ENCODE data around the gene ZNF136.

The ZNF136 gene

GRCh38 chr19:12162882-12163806, at the start of gene ZNF136:
Gene ZNF136, plus strand, starts transcription at chr19:12163096. Its CDS starts 108 bp downstream, at chr19:12163204.
- DNase-seq (ENCODE audit: low read depth in 1 of 2, low spot score in 1 of 2): peak; percentile 79 to 81

- no peak for DNase-seq (ENCODE audit: low read depth in 1 of 2, low spot score in 1 of 2)
These were observed 49.8 kb upstream of the ZNF136 start for GRCh38 chr19:12113121-12113520.

DNA sequence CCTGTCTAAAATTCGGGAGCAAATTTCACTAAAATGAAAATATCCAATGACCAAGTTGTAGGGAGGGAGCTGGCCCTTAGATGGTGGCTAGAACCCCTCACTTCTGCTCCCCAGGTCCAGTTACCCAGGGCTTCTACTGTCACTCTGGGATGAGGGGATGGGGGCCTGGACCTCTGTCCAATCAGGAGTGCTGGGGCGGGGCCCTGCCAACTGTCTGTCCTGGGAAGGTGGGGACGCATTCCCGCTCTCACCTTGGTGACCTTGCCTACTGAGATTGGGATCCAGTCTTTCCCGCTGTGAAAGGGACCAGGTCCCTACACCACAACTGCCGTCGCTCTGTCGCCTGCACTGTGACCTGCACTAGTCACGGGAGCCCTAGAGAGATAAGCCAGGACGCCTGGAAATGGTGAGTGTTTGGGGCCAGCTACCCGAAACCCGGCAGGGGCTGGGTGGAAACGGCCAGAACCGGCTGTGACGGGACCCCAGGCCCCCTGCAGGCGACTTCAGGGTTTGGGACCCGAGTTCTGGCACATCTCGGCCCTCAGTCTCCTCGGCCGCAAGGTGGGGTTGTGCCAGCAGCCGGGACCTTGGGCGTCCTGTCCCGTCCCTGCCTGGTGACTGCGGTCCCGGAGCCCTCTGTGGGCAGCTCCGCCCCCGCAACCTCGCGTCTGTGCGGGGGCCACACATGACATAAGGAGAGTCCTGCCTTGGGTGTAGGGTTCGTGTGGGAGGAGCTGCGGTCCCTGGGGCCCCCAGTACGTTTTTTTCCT, 45.5 kb upstream of the ZNF136 start:
- no peak for DNase-seq (ENCODE audit: low read depth in 1 of 2, low spot score in 1 of 2)

DNA sequence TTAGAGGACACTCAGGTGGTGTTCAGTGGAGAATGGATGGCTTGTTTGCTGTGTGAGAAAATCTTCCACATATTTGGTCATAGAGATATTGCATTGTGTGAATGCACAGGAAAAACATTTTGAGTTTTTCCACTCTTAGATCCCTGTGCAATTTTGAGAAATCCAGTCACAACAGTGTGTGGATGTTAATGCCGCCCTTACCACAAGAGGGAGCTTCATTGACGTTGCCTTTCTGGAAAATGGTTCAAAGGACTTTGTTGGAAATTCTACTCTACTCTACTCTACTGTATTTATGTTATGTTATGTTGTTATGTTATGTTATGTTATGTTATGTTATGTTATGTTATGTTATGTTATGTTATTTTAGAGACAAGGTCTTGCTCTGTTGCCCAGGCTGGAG, 36.2 kb upstream of the ZNF136 start:
- no peak for DNase-seq (ENCODE audit: low read depth in 1 of 2, low spot score in 1 of 2)

GRCh38 chr19:12133069-12133468, 29.8 kb upstream of the ZNF136 start:
- DNase-seq (ENCODE audit: low read depth in 1 of 2, low spot score in 1 of 2): no peak

- DNase-seq (ENCODE audit: low read depth in 1 of 2, low spot score in 1 of 2): no peak
These were observed 25.5 kb upstream of the ZNF136 start for GRCh38 chr19:12137221-12137940.

DNA sequence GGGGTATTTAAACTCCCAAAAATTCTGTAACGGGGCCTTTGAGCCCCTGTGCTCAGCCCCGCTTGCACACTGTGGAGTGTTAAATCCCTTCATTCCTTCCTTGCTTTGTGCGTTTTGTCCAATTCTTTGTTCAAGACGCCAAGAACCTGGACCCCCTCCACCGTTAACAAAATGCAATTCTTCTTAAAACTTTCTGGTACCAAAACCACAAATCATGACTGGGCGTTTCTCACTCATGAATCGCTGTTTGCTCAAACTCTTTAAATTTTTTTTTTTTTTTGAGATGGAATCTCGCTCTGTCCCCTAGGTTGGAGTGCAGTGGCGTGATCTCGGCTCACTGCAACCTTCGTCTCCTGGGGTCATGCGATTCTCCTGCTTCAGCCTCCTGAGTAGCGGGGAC, 23.6 kb upstream of the ZNF136 start:
- no peak for DNase-seq (ENCODE audit: low read depth in 1 of 2, low spot score in 1 of 2)

- peak; percentile 70 to 76 for DNase-seq (ENCODE audit: low read depth in 1 of 2, low spot score in 1 of 2)
These were observed 22.9 kb upstream of the ZNF136 start, which contains the start of gene ZNF20 for GRCh38 chr19:12139885-12140544. Gene ZNF20, minus strand, starts transcription at chr19:12140350. Its CDS starts 168 bp downstream, at chr19:12140182.

DNA sequence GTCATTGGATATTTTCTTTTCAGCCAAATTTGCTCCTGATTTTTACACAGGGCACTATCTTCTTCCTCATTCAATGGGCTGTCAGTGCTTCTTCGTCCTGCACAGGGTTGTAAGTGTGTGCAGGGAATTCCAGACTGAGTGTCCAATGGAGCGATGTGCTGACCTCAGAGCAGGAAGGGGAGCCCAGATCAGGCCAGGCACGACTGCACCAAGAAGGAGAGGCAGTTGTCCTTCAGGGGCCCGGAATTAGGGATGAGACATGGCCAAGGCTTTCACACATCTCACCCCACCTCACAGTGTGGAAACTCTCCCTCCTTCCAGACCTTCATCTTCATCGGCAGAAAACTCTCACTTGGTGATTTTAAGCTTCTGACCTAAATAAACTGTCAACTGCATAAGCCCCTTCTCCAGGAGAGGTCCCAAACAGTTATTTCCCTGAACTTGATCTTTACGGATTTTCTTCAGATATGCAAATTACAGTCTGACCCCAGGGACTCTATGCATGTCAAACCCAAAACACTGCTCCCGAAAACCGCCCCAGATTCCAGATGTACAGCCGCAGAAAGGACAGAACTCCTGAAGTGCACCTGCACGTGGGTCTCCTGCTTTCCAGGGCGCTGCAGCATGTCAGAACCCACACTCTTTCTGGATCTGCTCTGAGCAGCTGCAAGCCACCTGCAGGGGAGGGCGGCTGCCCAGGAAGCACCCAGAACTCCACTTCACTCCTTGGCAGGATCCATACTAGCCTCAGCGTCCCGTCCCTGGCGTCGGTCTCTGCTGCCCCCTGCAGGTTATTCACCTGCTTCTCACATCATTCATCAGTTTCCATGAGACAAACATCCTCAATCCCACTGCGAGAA, 22.1 kb upstream of the ZNF136 start:
- peak; percentile 71 to 73 for DNase-seq (ENCODE audit: low read depth in 1 of 2, low spot score in 1 of 2)

GRCh38 chr19:12141405-12141736, 21.5 kb upstream of the ZNF136 start:
- no peak for DNase-seq (ENCODE audit: low read depth in 1 of 2, low spot score in 1 of 2)

- DNase-seq (ENCODE audit: low read depth in 1 of 2, low spot score in 1 of 2): no peak
These were observed 17.5 kb upstream of the ZNF136 start for GRCh38 chr19:12145348-12145747.

DNA sequence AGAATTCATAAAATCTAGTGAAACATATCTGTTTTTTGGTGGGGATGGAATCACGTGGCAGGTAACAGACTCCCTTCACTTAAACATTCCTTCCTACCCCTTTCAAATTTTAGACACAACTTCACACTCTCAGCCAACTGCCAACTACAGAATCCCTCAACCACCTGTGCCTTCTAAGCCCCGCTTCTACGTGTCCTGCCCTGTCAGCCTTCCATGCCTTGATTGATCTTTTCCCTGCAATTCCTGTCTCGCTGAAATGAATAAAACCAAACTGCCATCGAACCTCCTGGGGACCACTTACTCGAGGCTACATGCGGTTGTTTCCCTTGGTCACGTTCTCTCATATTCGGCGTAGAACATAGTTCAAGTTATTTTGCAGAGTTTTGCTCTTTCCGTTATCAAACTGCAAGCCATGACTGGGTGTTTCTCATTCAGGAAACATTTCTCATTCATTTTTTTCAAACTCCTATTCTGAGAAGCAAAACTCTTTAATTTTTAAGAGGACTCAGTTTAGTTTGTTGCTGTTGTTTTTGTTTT, 7.5 kb upstream of the ZNF136 start:
- DNase-seq (ENCODE audit: low read depth in 1 of 2, low spot score in 1 of 2): no peak

DNA sequence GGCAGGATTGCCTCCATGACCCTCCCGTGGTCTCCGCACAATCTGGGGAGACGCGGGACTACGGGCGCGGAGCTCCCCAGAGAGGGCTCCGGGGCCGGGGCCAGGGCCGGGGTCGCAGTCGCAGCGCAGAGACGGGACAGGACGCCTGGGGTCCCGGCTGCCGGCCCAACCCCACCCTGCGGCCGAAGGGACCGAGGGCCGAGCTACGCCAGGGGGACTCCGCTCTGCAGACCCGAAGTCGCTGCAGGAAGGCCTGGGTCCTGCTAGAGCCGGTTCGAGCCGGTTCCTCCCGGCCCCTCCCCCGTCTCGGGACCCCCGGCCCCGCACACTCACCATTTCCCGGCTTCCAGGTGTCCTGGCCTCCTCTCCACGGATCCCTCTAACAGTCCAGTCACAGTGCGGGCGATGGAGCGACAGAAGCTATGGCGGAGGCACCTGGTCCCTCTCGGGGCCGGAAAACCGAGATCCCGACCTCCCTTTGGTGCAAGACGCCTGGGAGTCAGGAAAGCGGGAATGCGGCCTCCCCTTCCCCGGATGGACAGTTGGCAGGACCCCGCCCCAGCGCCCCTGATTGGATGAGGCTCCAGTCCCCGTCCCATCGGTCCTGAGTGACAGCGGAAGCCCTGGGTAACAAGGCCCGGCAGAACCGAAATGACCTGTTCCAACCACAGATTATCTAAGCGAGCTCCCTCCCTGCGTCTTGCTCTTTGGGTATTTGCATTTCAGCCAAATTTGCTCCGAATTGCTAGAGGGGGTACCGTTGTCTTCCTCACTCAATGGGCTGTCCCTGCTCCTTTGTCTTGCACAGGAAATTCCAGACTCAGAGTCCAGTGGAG, 6.5 kb upstream of the ZNF136 start, which contains the start of gene ZNF625:
ZNF625 (minus strand) TSS at position 512 of the 836 bp plus-strand sequence; CDS start at position 336, 176 bp downstream.
- DNase-seq (ENCODE audit: low read depth in 1 of 2, low spot score in 1 of 2): no peak

DNA sequence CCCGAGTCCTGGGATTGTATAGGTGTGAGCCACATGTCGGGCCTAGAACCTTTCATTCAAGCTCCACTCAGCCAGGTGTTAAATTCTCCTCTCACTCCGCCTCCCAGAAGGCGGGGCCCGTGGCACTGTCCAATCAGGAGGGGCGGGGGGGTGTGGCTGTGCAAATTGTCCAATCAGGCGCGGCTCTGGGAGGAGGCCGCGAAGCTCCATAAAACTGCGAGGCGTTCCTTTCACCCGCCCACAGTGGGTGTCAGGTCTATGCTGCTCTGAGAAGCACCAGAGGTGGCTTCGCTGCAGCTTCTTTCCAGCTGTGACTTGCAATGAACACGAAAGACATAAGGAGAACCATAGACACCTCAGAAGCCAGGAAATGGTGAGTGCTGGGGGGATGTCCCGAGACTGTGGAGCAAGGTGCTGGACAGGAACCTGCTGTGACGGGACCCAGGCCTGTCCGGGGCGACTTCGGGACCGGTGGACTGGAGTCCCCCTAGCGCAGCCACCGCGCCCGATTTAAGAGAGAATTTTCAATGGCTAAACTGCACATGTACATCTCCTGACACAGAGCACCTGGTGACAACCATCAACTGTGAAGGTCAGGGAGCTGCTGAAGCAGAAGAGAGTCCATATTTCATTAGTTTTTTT, 3.0 kb upstream of the ZNF136 start:
- no peak for DNase-seq (ENCODE audit: low read depth in 1 of 2, low spot score in 1 of 2)

- DNase-seq (ENCODE audit: low read depth in 1 of 2, low spot score in 1 of 2): no peak
These were observed 399 bp upstream of the ZNF136 start for GRCh38 chr19:12162513-12162881.

DNA sequence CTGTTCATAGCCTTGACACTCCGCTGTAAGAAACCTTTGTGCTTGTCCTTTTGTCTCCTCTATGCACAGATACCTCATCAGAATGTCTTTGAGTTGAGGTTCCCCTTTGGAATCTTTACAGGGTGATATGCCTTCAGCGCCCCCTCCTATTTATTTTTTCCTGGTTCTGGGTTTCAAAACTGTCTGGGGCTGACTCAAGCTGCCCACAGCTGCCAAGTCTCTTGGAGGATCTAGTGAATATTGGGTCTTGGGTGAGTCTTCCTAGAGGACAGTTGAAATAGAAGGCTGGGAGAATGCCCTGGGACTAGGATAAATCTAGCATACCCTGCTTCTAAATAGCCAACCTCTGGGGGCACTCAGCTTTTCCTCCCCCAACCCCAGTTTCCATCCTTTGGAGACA, 930 bp downstream of the ZNF136 start:
- DNase-seq (ENCODE audit: low read depth in 1 of 2, low spot score in 1 of 2): no peak

DNA sequence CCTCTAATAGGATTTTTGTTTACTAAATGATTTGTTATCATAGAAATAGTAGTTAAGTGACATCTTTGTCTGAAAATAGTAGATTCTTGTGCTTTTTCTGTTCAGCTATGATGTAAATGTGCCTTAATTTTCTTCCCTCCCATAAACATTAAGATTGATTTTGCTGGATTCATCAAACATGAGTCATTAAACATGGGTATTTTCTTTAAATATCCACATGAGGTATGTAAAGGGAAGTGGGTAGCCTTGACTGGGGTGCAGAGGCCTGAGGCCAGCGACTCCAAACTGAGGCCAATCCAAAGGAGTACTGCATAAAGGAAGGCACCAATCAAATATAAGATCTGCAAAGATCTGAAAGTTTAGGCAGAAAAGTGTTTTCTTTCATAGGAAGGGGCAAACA, 3.7 kb downstream of the ZNF136 start:
- DNase-seq (ENCODE audit: low read depth in 1 of 2, low spot score in 1 of 2): no peak

GRCh38 chr19:12180377-12180776, 17.5 kb downstream of the ZNF136 start:
- no peak for DNase-seq (ENCODE audit: low read depth in 1 of 2, low spot score in 1 of 2)

Data from activated T-helper 1 cell treated with anti-CD3 and anti-CD28 coated beads, Interleukin-2, amount 50 U/mL, for 16 hours (primary cell).